Type B pancreatic cell (in vitro differentiated cells): ENCODE measurements around the gene FBXO31. TPM values are rescaled to one million over a fixed set of nuclear protein-coding genes. Genes with fewer than 3 reads are reported as not detected.
"Not testable (repeated sequence)": the region's sequence is repeated elsewhere in the genome, so short reads cannot be mapped to it uniquely, and the experiment has no call there.

Experiments
- DNase-seq: peaks from one replicate; pipeline ENCODE4 v3.0.0; 2021; ENCODE audit warnings: mixed read lengths; ENCODE audit not compliant: unreplicated experiment; ENCODE audit errors: extremely low spot score
- H3K27ac Mint-ChIP-seq: 2 replicates; pipeline ENCODE4 v1.8.0; 2021; ENCODE audit warnings: mild to moderate bottlenecking, mixed read lengths
- H3K27me3 Mint-ChIP-seq: 2 replicates; pipeline ENCODE4 v1.8.0; 2021; ENCODE audit warnings: mixed read lengths
- H3K36me3 Mint-ChIP-seq: 2 replicates; pipeline ENCODE4 v1.8.0; 2021; ENCODE audit warnings: mixed read lengths
- H3K4me1 Mint-ChIP-seq: one replicate; pipeline ENCODE4 v1.8.0; 2021; ENCODE audit warnings: mixed read lengths; ENCODE audit not compliant: unreplicated experiment
- H3K4me3 Mint-ChIP-seq: 2 replicates; pipeline ENCODE4 v1.8.0; 2021; ENCODE audit warnings: mild to moderate bottlenecking, mixed read lengths
- H3K9me3 Mint-ChIP-seq: 2 replicates; pipeline ENCODE4 v1.8.0; 2021; ENCODE audit warnings: mixed read lengths
- total RNA-seq: library from RNA; stranded (reverse); gene quantifications from 2 replicates; pipeline ENCODE4 v1.2.1, GENCODE V29; 2021; ENCODE audit warnings: low replicate concordance
- TF ChIP-seq, protein P1 (sequence below): fragments of 200-600 bp; sonication (generic); conservative IDR thresholded peaks from 2 replicates; pipeline ENCODE4 v1.5.0; 2021; ENCODE audit warnings: antibody characterized with exemption, mild to moderate bottlenecking

The FBXO31 gene
- total RNA-seq, 1 donor from 2014 or later = 35.1 TPM

DNA sequence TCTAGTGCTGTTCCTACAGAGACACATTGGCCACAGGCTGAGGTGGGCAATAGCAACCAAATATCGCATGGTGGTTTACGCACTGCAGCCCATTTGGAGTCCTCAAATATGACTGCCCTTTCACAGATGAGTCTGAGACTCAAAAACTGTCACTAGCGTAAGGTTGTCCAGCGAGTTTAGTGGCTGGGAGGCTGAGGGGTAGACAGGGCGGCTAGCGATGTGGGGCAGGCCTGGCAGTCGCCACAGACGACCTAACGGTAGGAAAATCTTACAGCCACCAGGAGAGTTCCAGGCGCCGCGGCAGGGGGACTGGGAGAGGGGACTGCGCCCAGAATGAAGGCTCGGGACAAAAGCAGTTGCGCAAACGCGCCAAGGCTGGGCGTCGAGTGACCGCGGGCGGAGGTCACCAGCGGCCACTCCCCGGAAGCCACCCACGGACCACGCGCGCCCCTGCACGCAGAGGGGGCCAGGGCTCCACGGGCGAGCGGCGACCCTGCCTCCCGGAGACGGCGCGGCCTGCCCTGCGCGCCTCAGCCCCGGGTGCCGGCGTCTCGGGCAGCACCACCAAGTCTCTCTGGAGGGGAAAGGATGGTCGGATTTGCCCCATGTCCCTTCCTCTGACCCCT lies 7.9 kb upstream of the FBXO31 start:
- peak overlapping the region; percentile 97 for H3K27ac Mint-ChIP-seq
- H3K4me3 Mint-ChIP-seq = peak overlapping the region; percentile 93
- peaks cover 8% of the 10 kb centered on the region for H3K36me3 Mint-ChIP-seq
- H3K27me3 Mint-ChIP-seq = no peaks in the 10 kb centered on the region
- no peaks in the 10 kb centered on the region for H3K9me3 Mint-ChIP-seq
- DNase-seq = no peak
- H3K4me1 Mint-ChIP-seq = peaks cover 43% of the 10 kb centered on the region
- TF ChIP-seq, protein P1, sequence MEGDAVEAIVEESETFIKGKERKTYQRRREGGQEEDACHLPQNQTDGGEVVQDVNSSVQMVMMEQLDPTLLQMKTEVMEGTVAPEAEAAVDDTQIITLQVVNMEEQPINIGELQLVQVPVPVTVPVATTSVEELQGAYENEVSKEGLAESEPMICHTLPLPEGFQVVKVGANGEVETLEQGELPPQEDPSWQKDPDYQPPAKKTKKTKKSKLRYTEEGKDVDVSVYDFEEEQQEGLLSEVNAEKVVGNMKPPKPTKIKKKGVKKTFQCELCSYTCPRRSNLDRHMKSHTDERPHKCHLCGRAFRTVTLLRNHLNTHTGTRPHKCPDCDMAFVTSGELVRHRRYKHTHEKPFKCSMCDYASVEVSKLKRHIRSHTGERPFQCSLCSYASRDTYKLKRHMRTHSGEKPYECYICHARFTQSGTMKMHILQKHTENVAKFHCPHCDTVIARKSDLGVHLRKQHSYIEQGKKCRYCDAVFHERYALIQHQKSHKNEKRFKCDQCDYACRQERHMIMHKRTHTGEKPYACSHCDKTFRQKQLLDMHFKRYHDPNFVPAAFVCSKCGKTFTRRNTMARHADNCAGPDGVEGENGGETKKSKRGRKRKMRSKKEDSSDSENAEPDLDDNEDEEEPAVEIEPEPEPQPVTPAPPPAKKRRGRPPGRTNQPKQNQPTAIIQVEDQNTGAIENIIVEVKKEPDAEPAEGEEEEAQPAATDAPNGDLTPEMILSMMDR = no peak

DNA sequence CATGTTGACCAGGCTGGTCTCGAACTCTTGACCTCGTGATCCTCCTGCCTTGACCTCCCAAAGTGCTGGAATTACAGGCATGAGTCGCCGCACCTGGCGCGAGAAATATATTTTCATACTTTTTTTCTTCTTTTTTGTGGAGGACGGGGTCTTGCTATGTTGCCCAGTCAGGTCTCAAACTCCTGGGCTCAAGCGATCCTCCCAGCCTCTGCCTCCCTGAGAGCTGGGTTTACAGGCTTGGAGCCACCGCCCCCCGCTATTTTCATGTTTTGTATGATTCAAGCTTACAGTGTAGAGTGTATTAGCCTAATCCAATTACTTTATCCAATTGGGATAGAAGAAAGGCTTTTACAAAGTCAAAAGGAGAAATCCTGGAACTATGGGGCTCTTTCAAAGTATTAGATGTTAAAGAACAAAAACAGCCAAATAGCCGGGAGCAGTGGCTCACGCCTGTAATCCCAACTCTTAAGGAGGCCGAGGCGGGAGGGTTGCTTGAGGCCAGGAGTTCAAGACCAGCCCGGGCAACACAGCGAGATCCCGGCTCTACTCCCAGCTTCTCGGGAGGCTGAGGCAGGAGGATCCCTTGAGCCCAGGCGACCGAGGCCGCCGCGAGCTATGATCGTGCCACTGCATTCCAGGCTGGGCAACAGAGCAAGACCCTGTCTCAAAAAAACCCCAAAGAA lies 7.2 kb upstream of the FBXO31 start:
- Mint-ChIP-seq H3K9me3 (no peaks in the 10 kb centered on the region), H3K27ac (peak overlapping the region; percentile 97), H3K27me3 (no peaks in the 10 kb centered on the region), H3K4me3 (peak overlapping the region; percentile 93), H3K36me3 (peaks cover 8% of the 10 kb centered on the region), H3K4me1 (peaks cover 43% of the 10 kb centered on the region)
- TF ChIP-seq, protein P1 = no peak
- no peak for DNase-seq

DNA sequence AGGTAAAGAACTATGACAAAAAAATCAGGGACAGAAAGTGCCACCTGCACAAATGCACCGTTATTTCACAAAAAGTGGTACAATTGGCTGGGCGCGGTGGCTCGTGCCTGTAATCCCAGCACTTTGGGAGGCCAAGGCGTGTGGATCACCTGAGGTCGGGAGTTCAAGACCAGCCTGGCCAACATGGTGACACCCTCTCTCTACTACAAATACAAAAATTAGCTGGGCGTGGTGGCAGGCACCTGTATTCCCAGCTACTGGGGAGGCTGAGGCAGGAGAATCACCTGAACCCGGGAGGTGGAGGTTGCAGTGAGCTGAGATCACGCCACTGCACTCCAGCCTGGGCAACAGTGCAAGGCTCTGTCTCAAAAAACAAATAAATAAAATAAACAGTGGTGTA lies 6.3 kb upstream of the FBXO31 start:
- not testable (repeated sequence) for H3K9me3 Mint-ChIP-seq, H3K36me3 Mint-ChIP-seq, H3K27me3 Mint-ChIP-seq, DNase-seq
- Mint-ChIP-seq H3K4me3 (peak overlapping the region; percentile 35), H3K4me1 (peaks cover 36% of the 10 kb centered on the region), H3K27ac (peak overlapping the region; percentile 61)

DNA sequence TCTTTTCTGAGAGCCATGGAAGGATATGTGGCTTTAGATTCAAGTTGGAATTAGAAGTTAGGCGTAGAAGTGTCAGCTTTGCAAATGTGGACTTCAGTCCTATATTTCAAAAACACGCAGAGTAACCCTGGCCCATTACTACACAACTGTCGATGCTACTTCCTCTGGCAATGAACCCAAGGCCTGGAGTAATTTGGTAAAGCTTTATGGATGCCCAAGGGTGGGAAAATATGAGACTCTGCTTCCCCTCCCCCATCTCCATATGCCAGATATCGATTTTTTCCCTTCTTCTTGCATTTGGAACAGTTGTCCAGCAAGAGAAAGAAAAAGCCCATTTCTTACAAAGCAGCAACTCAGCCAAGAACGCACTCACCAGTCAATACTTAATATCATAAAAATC lies 5.7 kb upstream of the FBXO31 start:
- peaks cover 31% of the 10 kb centered on the region for H3K4me1 Mint-ChIP-seq
- H3K9me3 Mint-ChIP-seq = no peaks in the 10 kb centered on the region
- H3K4me3 Mint-ChIP-seq = peak overlapping the region; percentile 27
- TF ChIP-seq, protein P1 = no peak
- H3K27me3 Mint-ChIP-seq = no peaks in the 10 kb centered on the region
- H3K36me3 Mint-ChIP-seq = peaks cover under 1% of the 10 kb centered on the region
- no peak for DNase-seq
- H3K27ac Mint-ChIP-seq = peak overlapping the region; percentile 61

DNA sequence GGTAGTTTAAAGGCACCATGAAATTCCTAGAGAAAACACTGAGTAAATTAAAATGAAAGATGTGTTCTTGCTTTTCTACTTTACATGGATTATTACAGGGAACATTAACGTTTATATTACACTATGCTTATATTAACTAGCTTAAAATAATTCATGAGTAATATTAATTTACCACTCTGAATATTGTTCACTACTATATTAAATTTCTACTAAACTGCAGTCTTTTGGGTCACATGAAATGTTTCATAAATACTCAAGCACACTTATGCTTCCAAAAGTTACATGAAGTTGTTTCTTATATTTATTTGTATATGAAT lies 5.2 kb upstream of the FBXO31 start:
- Mint-ChIP-seq H3K9me3 (no peaks in the 10 kb centered on the region), H3K27ac (peak overlapping the region; percentile 98), H3K27me3 (peaks cover 3% of the 10 kb centered on the region), H3K4me3 (peak overlapping the region; percentile 82), H3K36me3 (no peaks in the 10 kb centered on the region), H3K4me1 (peaks cover 27% of the 10 kb centered on the region)
- DNase-seq = no peak
- TF ChIP-seq, protein P1 = no peak

DNA sequence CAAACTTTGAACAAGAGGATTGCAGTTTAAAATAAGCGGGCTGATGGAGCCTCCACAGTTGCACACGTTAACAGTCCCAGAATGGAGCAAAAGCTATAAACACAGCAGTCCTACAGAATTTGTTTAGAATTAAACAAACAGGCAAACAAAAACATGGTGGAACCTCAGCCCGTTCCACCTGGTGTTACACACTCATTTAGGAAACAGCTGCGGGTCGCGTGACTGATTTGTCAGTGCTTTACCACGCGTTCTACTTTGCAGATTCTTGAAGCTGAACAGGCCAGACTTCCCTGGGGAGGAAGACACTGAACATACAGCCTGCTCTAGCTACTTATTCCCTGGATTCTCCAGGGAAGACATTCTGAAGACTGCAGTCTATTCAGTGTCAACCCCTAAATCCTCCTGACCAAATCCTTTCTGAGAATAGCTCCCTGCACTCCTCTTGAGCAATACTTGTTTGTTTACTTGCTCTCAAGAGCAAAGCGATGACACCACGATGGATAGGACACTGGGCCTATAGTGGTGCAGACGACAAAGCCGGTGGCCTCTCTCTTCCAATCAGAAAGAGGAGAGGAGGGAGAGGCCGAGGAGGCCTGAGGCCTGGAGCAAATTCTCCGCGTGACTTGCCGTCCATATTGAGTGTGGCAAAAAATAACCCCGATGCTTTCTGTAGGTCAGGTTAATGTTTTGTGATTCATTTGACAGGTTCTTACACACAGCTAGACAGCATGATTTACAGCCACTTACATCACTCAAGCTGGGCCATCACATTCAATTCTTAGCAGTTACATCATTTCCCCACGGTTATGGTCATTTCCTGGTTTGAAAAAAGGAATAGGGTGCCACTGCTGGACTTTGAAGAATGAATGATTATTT lies 4.6 kb upstream of the FBXO31 start:
- Mint-ChIP-seq H3K4me3 (peak overlapping the region; percentile 82), H3K36me3 (no peaks in the 10 kb centered on the region), H3K27ac (peak overlapping the region; percentile 98), H3K4me1 (peaks cover 21% of the 10 kb centered on the region), H3K27me3 (peaks cover 3% of the 10 kb centered on the region), H3K9me3 (no peaks in the 10 kb centered on the region)
- no peak for DNase-seq
- TF ChIP-seq, protein P1 = no peak

DNA sequence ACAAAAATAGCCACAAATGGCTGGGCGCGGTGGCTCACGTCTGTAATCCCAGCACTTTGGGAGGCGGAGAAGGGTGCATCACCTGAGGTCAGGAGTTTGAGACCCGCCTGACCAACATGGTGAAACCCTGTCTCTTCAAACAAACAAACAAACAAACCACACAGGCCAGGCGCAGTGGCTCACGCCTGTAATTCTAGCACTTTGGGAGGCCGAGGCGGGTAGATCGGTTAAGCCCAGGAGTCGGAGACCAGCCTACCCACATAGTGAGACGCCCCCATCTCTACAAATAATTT lies 1.2 kb upstream of the FBXO31 start:
- peak overlapping the region; percentile 69 for H3K27ac Mint-ChIP-seq
- H3K4me3 Mint-ChIP-seq = peak overlapping the region; percentile 93
- H3K36me3 Mint-ChIP-seq, H3K27me3 Mint-ChIP-seq, H3K9me3 Mint-ChIP-seq, DNase-seq: not testable (repeated sequence)
- H3K4me1 Mint-ChIP-seq = peaks cover 41% of the 10 kb centered on the region
